Retinal pigment epithelial cell (primary cell): ENCODE data around the gene LRPAP1.
"Not testable (repeated sequence)": the region's sequence is repeated elsewhere in the genome, so short reads cannot be mapped to it uniquely, and the experiment has no call there.

Source experiments
- DNase-seq: peaks from one replicate; pipeline ENCODE4 v3.0.0-alpha.2; 2010; ENCODE audit warnings: low read depth
- H3K4me3 ChIP-seq: 2 replicates; pipeline ENCODE4 v1.5.1; 2011; ENCODE audit warnings: mild to moderate bottlenecking, low read length, control low read depth, moderate library complexity
- TF ChIP-seq, protein P1 (sequence below): conservative IDR thresholded peaks from 2 replicates; pipeline ENCODE4 v1.5.1; 2011; ENCODE audit warnings: low read depth, low read length, control low read depth, inconsistent platforms

LRPAP1 gene

DNA sequence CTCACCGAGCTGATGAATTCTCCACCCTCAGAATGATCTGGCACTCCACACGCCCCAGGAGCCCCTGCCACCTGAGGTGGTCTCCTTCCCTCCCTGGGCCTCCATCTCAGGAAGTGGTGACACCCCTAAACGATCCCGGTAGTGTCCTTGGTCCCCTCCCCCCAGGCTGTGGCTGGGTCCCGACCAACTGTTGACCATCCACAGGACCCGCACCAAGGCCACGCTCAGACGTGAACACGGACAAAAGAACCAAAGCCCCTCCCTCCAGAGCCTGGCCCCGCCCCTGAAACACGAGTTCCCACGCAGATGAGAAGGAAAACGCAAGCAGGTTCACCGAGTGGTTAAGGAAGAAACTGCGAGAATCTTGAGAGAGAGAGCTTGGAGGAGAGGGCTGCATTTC is 16.6 kb downstream of the LRPAP1 start:
- H3K4me3 ChIP-seq, result no peak overlapping the region
- no peak for DNase-seq
- TF ChIP-seq, protein P1, sequence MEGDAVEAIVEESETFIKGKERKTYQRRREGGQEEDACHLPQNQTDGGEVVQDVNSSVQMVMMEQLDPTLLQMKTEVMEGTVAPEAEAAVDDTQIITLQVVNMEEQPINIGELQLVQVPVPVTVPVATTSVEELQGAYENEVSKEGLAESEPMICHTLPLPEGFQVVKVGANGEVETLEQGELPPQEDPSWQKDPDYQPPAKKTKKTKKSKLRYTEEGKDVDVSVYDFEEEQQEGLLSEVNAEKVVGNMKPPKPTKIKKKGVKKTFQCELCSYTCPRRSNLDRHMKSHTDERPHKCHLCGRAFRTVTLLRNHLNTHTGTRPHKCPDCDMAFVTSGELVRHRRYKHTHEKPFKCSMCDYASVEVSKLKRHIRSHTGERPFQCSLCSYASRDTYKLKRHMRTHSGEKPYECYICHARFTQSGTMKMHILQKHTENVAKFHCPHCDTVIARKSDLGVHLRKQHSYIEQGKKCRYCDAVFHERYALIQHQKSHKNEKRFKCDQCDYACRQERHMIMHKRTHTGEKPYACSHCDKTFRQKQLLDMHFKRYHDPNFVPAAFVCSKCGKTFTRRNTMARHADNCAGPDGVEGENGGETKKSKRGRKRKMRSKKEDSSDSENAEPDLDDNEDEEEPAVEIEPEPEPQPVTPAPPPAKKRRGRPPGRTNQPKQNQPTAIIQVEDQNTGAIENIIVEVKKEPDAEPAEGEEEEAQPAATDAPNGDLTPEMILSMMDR, result no peak

DNA sequence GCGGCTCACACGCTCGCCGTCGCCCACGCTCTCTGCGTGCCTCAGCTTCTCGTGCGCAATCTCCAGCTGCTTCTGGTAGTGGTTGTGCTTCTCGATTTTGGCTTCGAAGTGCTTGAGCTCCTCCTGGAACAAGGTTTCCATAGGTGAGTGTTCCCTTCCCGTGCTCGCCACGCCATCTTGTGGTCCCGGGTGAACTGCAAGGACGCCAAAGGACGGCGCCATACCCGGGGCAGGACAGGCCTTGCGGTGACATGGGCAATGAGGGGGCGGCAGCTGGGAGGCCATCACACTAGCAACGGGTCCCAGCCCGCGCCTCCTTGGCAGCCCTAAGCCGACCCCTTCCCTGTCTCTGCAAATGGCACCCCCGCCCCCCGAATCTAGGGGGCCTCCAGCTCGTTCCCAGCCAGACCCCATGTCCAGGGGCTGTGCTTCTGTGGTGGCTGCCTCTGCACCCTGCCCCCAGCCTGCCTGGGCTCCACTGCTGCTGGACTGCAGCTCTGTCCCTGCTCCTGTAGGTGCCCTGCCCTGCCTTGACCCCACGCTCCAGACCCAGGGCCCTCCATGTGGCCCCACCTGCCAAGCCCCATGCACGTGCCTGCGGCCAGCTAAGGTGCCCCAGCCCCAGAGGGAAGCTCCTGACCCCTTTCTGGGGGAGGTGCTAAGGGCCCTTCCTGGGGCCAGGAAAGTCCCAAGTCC is 17.3 kb downstream of the LRPAP1 start:
- DNase-seq, result no peak
- TF ChIP-seq, protein P1, result peak; percentile 49
- no peak overlapping the region for H3K4me3 ChIP-seq

DNA sequence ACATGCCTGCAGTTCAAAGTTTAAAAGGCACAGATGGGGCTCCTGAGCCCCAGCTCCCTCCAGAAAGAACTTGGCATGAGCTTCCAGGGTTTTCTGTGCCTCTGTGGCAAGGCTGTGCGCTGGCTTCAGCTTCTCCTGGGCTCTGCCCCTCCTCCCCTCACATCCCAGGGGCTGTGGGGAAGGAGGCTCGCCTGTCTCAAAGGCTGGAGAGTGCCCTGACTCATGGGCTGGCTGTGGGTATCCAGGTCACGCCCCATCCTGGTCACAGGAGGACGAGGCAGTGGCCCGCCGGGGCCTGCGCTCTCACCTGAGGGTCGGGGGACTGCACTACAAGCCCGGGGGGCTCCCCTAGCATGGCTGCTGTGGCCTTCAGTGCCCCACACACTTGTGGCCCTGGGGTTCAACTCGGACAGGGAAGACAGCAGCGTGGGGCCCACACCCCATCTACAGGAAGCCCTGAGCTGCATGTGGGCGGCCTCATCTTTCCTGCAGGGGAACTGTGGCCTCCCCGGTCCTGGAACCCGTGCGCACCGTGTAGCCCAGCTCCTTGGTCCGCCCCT is 17.9 kb downstream of the LRPAP1 start:
- no peak overlapping the region for H3K4me3 ChIP-seq
- no peak for DNase-seq
- TF ChIP-seq, protein P1, result no peak

DNA sequence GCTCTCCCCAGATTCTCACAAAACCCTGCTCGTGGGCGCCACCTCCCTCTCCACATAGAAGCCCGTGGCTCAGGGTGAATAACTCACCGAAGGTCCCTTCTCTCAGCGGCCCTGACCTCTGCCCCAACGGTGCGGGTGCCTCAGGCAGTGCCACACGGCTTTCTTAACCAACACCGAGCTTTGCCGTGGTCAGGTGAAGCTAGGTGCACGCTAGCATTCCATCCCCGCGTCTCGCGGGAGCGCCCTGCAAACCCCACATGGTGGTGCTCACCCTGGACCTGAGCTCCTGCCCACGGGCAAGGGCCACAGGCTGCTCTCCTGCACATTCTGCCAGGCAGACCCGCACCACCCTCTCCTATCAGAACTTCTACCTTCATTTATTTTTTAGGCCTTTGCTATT is 18.4 kb downstream of the LRPAP1 start:
- no peak overlapping the region for H3K4me3 ChIP-seq
- no peak for DNase-seq
- TF ChIP-seq, protein P1, result no peak

DNA sequence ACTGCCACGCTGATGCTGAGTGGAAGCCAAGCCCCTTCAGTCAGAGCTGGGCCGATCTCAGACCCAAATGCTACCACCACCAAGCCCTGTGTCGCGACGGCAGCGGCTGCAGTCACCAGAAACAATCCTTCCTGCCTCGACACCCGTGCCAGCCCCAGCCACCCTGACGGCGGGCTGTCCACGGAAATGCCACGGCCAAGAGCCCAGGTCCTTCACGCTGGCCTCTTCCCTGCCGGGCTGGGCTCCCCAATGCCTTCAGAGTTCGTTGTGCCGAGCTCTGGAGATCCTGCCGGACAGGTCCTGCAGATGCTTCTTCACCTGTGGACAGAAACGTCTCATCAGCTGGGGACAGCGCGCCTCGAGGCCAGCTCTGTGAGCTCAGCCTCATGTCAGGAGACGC is 19.5 kb downstream of the LRPAP1 start:
- TF ChIP-seq, protein P1, result no peak
- no peak overlapping the region for H3K4me3 ChIP-seq
- DNase-seq, result no peak

DNA sequence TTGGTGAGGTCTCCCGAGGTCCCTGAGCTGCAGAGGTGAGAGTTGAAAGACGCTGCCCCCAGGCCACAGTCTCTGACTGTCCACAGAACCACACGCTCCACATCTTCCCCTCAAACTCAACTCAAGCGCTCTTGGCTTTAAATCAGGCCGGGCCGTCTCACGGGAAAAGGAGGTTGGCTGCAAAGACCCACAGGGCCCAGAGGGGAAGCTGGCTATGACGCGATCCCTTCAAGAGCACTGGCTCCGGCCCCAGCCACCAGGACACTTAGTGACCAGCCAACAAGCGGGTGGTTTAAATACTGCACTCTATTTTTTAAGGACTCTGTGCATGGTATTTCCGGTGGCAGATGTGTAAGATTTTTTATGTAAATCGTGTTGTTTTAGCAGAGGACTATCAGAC is 19.9 kb downstream of the LRPAP1 start:
- DNase-seq, result no peak
- TF ChIP-seq, protein P1, result no peak
- H3K4me3 ChIP-seq, result no peak overlapping the region

DNA sequence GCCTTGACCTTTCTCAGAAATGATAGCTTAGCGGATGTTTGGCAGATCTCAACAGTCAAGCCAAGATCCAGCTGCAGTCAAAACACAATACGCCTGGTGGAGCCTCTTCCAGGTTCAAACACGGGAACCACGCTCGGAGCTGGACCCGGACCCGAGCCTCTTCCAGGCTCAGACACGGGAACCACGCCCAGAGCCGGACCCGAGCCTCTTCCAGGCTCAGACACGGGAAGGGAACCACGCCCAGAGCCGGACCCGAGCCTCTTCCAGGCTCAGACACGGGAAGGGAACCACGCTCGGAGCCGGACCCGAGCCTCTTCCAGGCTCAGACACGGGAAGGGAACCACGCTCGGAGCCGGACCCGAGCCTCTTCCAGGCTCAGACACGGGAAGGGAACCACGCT is 20.6 kb downstream of the LRPAP1 start:
- DNase-seq, H3K4me3 ChIP-seq: not testable (repeated sequence)
